GM18951 (cell line): Measurements from ENCODE around the gene ACKR4.
"Not testable (repeated sequence)": the region's sequence is repeated elsewhere in the genome, so short reads cannot be mapped to it uniquely, and the experiment has no call there.

Experiments used
- POLR2A ChIP-seq: IDR thresholded peaks from 4 replicates; pipeline ENCODE4 v1.6.1; 2011; ENCODE audit warnings: mild to moderate bottlenecking; ENCODE audit not compliant: insufficient read length, insufficient read depth; ENCODE audit errors: extremely low read depth
- in situ Hi-C: fragments of 300-500 bp; cut with MboI; formaldehyde crosslinking; loops from one replicate; pipeline ENCODE4 v1.12.0; 2022; ENCODE audit warnings: low sequenced_read_pairs, mixed read lengths, inconsistent platforms; ENCODE audit not compliant: unreplicated experiment

Gene ACKR4

GRCh38 chr3:132569153-132569552, 27.9 kb upstream of the ACKR4 start:
- no peak for TF ChIP-seq POLR2A
- in situ Hi-C loops = no loop called here

- no peak for TF ChIP-seq POLR2A
- in situ Hi-C loops = no loop called here
Observed at GRCh38 chr3:132569580-132569979, 27.5 kb upstream of the ACKR4 start.

- no peak for TF ChIP-seq POLR2A
- in situ Hi-C loops = no loop called here
Observed at GRCh38 chr3:132570016-132570415, 27.1 kb upstream of the ACKR4 start.

- in situ Hi-C loops = no loop called here
- TF ChIP-seq POLR2A = no peak
Observed at GRCh38 chr3:132573797-132574211, 23.3 kb upstream of the ACKR4 start.

- TF ChIP-seq POLR2A = no peak
- in situ Hi-C loops = no loop called here
Observed at GRCh38 chr3:132587401-132587800, 9.7 kb upstream of the ACKR4 start.

GRCh38 chr3:132592216-132592615, 4.9 kb upstream of the ACKR4 start:
- no peak for TF ChIP-seq POLR2A

GRCh38 chr3:132593241-132593946, 3.7 kb upstream of the ACKR4 start:
- in situ Hi-C loops = no loop called here

More at GRCh38 chr3:132592216-132592615, 4.9 kb upstream of the ACKR4 start:
- in situ Hi-C loops = no loop called here

GRCh38 chr3:132593947-132594323, 3.1 kb upstream of the ACKR4 start:
- in situ Hi-C loops = no loop called here
- no peak for TF ChIP-seq POLR2A

More at GRCh38 chr3:132593241-132593946, 3.7 kb upstream of the ACKR4 start:
- no peak for TF ChIP-seq POLR2A

GRCh38 chr3:132594498-132594897, 2.6 kb upstream of the ACKR4 start:
- no peak for TF ChIP-seq POLR2A
- in situ Hi-C loops = no loop called here

GRCh38 chr3:132595014-132595413, 2.1 kb upstream of the ACKR4 start:
- TF ChIP-seq POLR2A = no peak
- in situ Hi-C loops = no loop called here

- no peak for TF ChIP-seq POLR2A
- in situ Hi-C loops = no loop called here
Observed at GRCh38 chr3:132596326-132596725, 744 bp upstream of the ACKR4 start.

GRCh38 chr3:132597660-132598059, 590 bp downstream of the ACKR4 start:
- no peak for TF ChIP-seq POLR2A
- in situ Hi-C loops = no loop called here

GRCh38 chr3:132598181-132598580, 1.1 kb downstream of the ACKR4 start:
- no peak for TF ChIP-seq POLR2A
- in situ Hi-C loops = no loop called here

- in situ Hi-C loops = not testable (repeated sequence)
Observed at GRCh38 chr3:132600614-132601013, 3.5 kb downstream of the ACKR4 start.

- no peak for TF ChIP-seq POLR2A
- in situ Hi-C loops = no loop called here
Observed at GRCh38 chr3:132605374-132605792, 8.3 kb downstream of the ACKR4 start.
